Frontal cortex (tissue), 4 donors: ENCODE data around the gene THSD1. TPM values are rescaled to one million over a fixed set of nuclear protein-coding genes. Genes with fewer than 3 reads are reported as not detected.
"Not testable (repeated sequence)": the region's sequence is repeated elsewhere in the genome, so short reads cannot be mapped to it uniquely, and the experiment has no call there.

ENCODE experiments used
- DNase-seq, 2 donors: peaks; one replicate each; pipeline ENCODE4 v3.0.0; 2012; ENCODE audit warnings: low spot score in 2 of 2
- FAIRE-seq: peaks from 2 replicates; lab custom pipeline; 2012; peaks lifted over from hg19 to GRCh38; lab: Jason Lieb, UNC
- total RNA-seq: library from RNA; depleted of rRNA; stranded (reverse); fragments of >200 nt; gene quantifications from one replicate; pipeline ENCODE4 v1.2.3, GENCODE V29; 2014
- donor health status: control.
- donor health status: control.
- donor health status: control.

The THSD1 gene
- total RNA-seq, 1 donor from 2014 or later: 12.2 TPM

DNA sequence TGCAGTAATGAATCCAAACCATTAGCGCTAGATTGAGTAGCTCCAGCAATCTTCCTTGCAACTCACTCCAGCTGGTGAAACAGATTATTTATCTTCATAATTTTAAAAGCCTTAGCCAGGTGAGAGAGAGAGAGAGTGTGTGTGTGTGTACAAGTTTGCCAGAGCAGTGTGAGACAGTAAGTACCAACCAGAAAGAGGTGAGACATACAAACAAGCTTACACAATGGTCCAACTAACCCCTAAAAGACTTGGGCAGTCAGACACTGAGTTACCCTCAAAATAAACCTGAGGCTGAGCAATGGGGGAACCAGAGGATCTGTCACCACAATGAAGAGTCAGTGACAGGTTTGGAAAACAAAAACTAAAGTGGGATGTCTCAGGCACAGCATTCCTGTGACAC is 8.1 kb upstream of the THSD1 start:
- DNase-seq (no peak), FAIRE-seq (no peak)

GRCh38 chr13:52412128-52412527 is 6.2 kb upstream of the THSD1 start:
- FAIRE-seq (no peak), DNase-seq (no peak)

- FAIRE-seq: no peak
- DNase-seq: no peak
Measured at GRCh38 chr13:52411629-52412028, 5.7 kb upstream of the THSD1 start.

DNA sequence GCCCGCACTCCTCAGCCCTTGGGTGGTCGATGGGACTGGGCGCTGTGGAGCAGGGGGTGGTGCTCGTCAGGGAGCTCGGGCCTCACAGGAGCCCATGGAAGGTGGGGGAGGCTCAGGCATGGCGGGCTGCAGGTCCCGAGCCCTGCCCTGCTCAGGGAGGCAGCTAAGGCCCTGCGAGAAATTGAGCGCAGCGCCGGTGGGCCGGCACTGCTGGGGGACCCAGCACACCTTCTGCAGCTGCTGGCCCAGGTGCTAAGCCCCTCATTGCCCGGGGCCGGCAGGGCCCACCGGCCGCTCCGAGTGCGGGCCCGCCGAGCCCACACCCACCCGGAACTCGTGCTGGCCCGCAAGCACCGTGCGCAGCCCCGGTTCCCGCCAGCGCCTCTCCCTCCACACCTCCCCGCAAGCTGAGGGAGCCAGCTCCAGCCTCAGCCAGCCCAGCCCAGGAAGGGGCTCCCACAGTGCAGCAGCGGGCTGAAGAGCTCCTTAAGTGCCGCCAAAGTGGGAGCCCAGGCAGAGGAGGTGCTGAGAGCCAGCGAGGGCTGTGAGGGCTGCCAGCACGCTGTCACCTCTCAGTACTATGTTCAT is 2.2 kb upstream of the THSD1 start:
- not testable (repeated sequence) for DNase-seq, FAIRE-seq

GRCh38 chr13:52407436-52407835 is 1.5 kb upstream of the THSD1 start:
- not testable (repeated sequence) for DNase-seq, FAIRE-seq

DNA sequence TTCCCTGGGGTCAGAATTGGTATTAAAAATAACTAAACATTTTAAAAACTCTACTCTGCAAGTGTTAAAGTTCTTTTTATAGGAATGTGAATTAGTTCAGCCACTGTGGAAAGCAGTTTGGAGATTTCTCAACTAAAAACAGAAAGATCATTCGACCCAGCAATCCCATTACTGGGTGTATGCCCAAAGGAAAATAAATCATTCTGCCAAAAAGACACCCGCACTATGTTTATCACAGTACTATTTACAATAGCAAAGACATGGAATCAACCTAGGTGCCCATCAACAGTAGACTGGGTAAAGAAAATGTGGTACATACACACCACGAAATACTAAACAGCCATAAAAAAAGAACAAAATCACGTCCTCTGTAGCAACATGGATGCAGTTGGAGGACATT is 657 bp upstream of the THSD1 start:
- FAIRE-seq (no peak), DNase-seq (no peak)

DNA sequence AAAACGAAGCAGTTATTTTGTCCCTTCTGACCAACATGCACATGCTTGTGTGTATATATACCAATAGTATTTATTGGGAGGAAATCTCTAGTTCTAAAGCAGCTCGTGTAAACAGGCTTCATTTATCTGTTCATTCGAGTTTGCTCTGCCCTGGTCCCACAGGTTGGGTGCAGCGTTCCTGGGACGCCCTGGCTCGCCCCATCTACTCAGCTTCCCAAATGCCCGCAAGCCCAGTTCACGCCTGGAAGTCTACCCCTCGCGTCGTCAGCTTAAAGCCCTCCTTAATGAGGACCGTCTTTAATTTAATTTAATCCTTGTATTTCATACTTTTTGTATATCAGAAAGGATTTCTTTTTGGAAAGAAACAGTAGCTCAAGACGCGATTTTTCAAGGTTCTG is 604 bp downstream of the THSD1 start:
- DNase-seq: no peak
- no peak for FAIRE-seq

GRCh38 chr13:52399708-52400107 is 6.3 kb downstream of the THSD1 start:
- DNase-seq (no peak), FAIRE-seq (no peak)

GRCh38 chr13:52399046-52399445 is 6.9 kb downstream of the THSD1 start:
- DNase-seq: no peak
- no peak for FAIRE-seq

DNA sequence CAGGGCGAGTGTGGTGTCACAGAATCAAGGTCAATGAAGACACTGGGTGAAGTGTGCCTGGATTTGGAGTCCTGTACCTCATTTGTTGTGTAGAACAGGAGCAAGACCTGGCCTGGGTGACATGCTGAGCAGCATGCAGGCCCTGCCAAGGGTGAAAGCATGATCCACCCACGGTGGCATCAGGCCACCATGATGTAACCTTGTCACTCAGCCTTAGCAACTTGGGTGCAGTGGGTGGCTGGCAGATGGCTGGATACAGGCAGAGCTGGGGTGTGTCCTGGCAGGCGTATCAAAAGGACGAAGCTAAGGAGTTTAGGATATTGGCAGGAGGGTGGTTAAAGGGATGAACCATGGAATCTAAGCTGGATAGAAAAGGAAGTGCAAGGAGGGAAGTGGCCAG is 10.3 kb downstream of the THSD1 start:
- no peak for DNase-seq
- no peak for FAIRE-seq

- no peak for DNase-seq
Measured at GRCh38 chr13:52394586-52394985, 11.4 kb downstream of the THSD1 start.

GRCh38 chr13:52393572-52394357 is 12.2 kb downstream of the THSD1 start:
- FAIRE-seq (no peak), DNase-seq (no peak)

More at GRCh38 chr13:52394586-52394985, 11.4 kb downstream of the THSD1 start:
- FAIRE-seq: no peak

DNA sequence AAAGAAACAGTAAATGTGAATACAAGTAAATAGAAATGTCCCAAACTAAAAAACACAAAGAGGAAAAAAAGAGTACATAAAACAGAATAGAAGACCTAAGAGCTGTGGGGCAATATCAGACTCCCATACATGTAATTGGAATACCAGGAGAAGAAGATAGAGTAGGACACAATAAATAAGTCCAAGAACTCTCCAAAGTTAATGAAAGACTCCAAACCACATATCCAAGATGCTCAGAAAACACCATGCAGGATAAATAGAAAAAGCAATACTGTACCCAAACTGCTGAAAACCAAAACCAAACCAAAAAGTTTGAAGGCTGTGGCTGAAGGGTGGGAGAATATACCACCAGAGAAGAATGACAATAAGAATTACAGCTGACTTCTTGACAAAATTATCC is 18.3 kb downstream of the THSD1 start:
- FAIRE-seq: no peak
- no peak for DNase-seq

DNA sequence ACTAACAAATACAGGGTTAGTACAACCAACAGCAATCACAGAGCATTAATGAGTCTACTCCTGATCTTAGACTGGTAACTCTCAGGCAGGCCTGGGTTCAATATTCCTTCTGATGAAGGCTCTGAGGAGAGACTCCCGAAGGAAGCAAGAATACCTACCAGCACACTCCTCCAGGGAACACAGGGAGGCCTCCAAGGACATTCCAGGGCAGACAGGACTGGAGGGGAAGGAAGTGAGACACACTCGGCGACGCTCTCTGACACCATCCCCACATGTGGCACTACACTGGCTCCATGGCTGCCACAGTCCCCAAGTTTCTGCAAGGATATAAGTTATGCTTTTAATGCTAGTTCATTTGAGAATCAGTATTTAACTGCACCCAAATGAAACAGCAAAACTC is 20.1 kb downstream of the THSD1 start:
- FAIRE-seq: no peak

DNA sequence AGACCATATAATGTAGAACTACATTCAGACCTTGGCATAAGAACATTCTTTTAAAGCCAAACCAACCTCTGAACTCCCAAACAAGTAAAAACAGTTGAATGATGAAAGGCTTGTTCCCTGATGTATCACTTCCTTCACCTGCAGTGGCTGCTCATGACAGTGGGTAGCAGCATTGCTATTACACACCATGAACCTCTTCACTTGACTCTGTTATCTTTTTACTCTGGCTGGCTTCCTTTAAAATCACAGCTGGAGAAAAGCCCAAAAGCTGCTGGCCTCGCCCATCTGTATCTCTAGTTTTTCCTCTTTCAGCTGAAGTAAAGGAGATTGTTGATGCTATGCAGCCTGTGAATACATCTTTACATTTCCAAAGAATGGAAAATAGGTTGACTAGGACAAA is 22.6 kb downstream of the THSD1 start:
- FAIRE-seq (no peak), DNase-seq (no peak)

More for the DNA sequence above, 20.1 kb downstream of the THSD1 start:
- no peak for DNase-seq

- DNase-seq (no peak), FAIRE-seq (no peak)
Measured at GRCh38 chr13:52378312-52378711, 27.7 kb downstream of the THSD1 start.

DNA sequence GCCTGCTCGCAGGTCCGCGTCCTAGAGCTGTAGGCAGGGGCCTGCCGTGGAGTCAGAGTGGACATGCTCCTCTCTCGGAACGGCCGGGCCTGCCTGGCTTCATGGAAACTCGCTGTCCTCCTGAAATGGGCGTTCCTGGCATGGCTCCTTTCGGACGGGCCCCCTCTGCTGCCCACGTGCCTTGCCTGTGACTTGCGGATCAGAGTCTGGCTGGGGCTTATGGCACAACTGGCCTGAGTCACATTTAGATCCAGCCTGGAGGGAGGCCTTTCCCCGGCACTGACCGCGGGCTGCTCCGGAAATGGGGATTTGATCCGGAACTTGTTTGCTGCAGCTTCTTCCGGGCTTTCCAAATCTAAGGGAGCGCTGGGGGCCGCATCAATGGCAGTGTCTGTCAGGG is 28.1 kb downstream of the THSD1 start:
- no peak for FAIRE-seq
- DNase-seq: no peak

DNA sequence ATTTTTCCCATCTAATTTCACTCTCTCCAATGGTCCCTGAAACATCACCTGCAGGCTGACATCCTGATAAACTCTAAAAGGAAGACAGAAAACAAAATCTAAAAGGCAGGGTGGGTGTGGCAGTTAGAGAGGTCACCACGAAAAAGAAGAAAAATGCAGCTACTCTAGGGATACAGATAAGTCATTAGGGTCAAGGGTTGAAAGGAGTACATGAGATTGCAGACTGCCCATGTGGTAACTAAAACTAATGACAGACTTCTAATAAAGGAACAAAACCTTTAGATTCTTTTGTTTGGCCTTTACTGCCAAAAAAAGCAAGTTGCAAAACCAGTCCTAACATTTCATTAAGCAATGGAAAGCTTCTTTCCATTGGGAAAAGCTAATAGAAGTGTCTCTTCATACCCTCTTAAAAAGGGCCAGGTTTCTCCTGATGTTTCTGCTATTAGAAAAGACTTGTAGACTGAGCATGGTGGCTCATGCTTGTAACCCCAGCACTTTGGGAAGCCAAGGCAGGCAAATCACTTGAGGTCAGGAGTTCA is 31.0 kb downstream of the THSD1 start:
- FAIRE-seq: no peak
- no peak for DNase-seq

GRCh38 chr13:52374389-52374788 is 31.6 kb downstream of the THSD1 start:
- DNase-seq: no peak
- FAIRE-seq: no peak

DNA sequence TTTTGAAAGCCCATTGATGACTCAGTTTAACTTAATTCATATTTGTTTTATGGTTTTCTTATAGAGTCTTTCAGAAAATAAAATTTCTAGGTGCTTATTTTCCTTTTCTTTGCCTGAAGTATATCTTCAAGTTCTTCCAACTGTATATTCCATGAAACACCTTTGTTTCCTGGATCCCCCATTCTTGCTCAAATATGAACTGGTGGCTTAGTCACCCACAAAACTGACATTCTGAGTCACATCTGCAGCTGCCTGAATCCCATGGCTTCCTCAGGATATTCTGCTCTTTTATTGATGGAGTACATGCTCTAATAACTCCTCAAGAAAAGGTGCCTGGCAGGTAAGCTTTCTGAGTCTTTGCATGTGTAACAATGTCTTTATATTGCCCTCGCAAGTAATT is 32.7 kb downstream of the THSD1 start:
- DNase-seq, FAIRE-seq: not testable (repeated sequence)

- FAIRE-seq (no peak), DNase-seq (no peak)
Measured at GRCh38 chr13:52371736-52372247, 34.2 kb downstream of the THSD1 start.
